Measurements from ENCODE around the gene LTBR. TPM values are rescaled to one million over a fixed set of nuclear protein-coding genes. Genes with fewer than 3 reads are reported as not detected.

Gene LTBR
- total and polyA plus RNA-seq, 2 of the 4 experiments (the other 2 are of a cell fraction) = 19.7 to 62.5 TPM

DNA sequence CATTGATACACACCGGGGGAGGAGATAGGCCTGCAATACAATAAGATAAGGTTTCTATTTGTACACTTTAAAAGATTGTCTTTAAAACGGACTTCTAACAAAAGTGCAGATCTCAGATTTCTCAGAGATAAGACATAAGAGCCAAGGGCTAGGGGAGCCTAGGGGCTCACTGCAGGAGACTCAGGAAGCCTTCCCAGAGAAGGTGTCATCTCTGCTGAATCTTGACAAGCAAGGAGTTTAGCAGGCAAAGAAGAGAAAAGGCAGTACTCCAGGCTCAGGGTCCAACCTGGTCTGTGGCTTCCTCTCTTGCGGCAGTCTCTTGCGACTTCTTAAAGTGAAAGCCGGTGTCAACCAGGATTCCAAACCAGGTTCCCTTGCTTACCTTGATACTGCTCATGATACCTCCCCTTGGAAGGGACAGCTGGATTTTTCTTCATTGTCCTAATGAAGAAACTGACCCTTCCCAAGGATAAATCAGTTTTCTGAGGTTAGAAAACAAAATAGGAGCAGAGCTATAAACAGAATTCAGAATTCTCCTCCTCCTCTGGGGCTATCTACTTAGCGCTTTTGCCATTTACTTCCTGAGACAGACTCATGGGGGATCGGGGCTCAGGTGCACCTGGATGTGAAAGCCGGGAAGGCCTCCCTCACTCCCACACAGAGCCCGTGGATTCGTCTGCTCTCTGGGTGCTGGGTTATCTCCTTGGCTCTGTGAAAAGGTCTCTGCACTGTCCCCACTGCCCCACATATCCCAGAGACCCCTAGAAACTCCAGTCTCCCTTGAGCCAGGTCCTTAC lies 6.9 kb upstream of the LTBR start:
- Histone ChIP-seq H3K79me1 (ENCODE audit: low read depth in 1 of 2, low read length in 2 of 2) (no peaks in the 10 kb centered on the region; a peak in 1 of 4 replicates), H4K8ac (ENCODE audit: low read depth in 2 of 2, low read length in 2 of 2) (peak overlapping the region; percentile 77 to 97), H3K27me3 (ENCODE audit: control insufficient read depth, insufficient read depth, low read length) (no peaks in the 10 kb centered on the region), H2BK5ac (ENCODE audit: low read depth, low read length, poor library complexity, severe bottlenecking) (peak overlapping the region; percentile 22), H3K9me1 (ENCODE audit: insufficient read depth, low read length) (peaks cover 11% of the 10 kb centered on the region; the same call in 1 of the 2 replicates), H3K4me2 (ENCODE audit: low read depth, low read length) (no peak overlapping the region), H2BK20ac (ENCODE audit: low read depth, low read length) (peak overlapping the region; percentile 36), H2BK120ac (ENCODE audit: low read depth, low read length) (peak overlapping the region; percentile 97), H4K5ac (ENCODE audit: low read depth, low read length) (peak overlapping the region; percentile 89), H3K36me3 (ENCODE audit: control insufficient read depth, insufficient read depth, low read length) (no peaks in the 10 kb centered on the region), H2AK9ac (replicated peaks; ENCODE audit: low read depth, low read length, poor library complexity) (peak overlapping the region; percentile 84), H2BK15ac (ENCODE audit: low read depth, low read length) (peak overlapping the region; percentile 90; the same call in 2 of the 3 replicates), H2AFZ (replicated peaks; ENCODE audit: low read length, poor library complexity) (peak overlapping the region; percentile 69), H3K56ac (ENCODE audit: extremely low read depth, insufficient read depth, low read length) (peak overlapping the region; percentile 28; the same call in 1 of the 2 replicates), H3K9ac (ENCODE audit: low read depth, low read length) (peak overlapping the region; percentile 25), H4K91ac (ENCODE audit: insufficient read depth, low read depth, low read length) (peak overlapping the region; percentile 86), H3K4me3 (ENCODE audit: insufficient read depth, low read depth, low read length) (no peak overlapping the region), H3K18ac (ENCODE audit: low read depth, low read length) (peak overlapping the region; percentile 88), H3K23ac (ENCODE audit: low read depth, low read length) (peak overlapping the region; percentile 74; the same call in 1 of the 2 replicates), H3K4me1 (ENCODE audit: control insufficient read depth, insufficient read depth, low read length) (peaks cover 22% of the 10 kb centered on the region), H2AK5ac (ENCODE audit: low read depth, low read length) (peak overlapping the region; percentile 57), H3K27ac (ENCODE audit: insufficient read depth, low read length) (peak overlapping the region; percentile 61; the same call in 1 of the 2 replicates), H4K20me1 (ENCODE audit: insufficient read depth, low read length) (no peaks in the 10 kb centered on the region), H3K9me3 (ENCODE audit: control insufficient read depth, insufficient read depth, low read length) (no peaks in the 10 kb centered on the region), H3K14ac (replicated peaks; ENCODE audit: low read depth, low read length) (peak overlapping the region; percentile 92), H3K4ac (ENCODE audit: low read depth, low read length) (peak overlapping the region; percentile 93)
- ATAC-seq (ENCODE audit: low read depth) = no peak
- dilution Hi-C loops (cut with HindIII; ENCODE audit: low sequenced_read_pairs, unreplicated experiment) = no loop called here
- ChIA-PET CTCF (no interaction called here), POLR2A (ENCODE audit: unreplicated experiment) (no interaction called here)
- intact Hi-C loops (cut with micrococcal nuclease) = no loop called here
- no TSS peak for BruUV-seq (replicated peaks)
- no peak for TF ChIP-seq RAD21 (IDR thresholded peaks at IDR 0.05; ENCODE audit: low read length)
- TF ChIP-seq SMC3 (IDR thresholded peaks at IDR 0.05; ENCODE audit: low read depth, low read length) = no peak
- TF ChIP-seq, protein P1, sequence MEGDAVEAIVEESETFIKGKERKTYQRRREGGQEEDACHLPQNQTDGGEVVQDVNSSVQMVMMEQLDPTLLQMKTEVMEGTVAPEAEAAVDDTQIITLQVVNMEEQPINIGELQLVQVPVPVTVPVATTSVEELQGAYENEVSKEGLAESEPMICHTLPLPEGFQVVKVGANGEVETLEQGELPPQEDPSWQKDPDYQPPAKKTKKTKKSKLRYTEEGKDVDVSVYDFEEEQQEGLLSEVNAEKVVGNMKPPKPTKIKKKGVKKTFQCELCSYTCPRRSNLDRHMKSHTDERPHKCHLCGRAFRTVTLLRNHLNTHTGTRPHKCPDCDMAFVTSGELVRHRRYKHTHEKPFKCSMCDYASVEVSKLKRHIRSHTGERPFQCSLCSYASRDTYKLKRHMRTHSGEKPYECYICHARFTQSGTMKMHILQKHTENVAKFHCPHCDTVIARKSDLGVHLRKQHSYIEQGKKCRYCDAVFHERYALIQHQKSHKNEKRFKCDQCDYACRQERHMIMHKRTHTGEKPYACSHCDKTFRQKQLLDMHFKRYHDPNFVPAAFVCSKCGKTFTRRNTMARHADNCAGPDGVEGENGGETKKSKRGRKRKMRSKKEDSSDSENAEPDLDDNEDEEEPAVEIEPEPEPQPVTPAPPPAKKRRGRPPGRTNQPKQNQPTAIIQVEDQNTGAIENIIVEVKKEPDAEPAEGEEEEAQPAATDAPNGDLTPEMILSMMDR (conservative IDR thresholded peaks at IDR 0.05; ENCODE audit: low read depth, low read length) = no peak
- WGBS, 2 experiments (ENCODE audit: extremely low coverage in 2 of 2, insufficient read length in 1 of 2) = no CpG with 5 or more reads among the region's 10 CpGs
- DNase-seq = no peak
- in situ Hi-C loops (cut with MboI; ENCODE audit: low sequenced_read_pairs) = no loop called here
